ENCODE results near the gene TEX261.
A peak's percentile ranks its signal among the peaks of the same experiment; 100 is the strongest.

TEX261 gene

DNA sequence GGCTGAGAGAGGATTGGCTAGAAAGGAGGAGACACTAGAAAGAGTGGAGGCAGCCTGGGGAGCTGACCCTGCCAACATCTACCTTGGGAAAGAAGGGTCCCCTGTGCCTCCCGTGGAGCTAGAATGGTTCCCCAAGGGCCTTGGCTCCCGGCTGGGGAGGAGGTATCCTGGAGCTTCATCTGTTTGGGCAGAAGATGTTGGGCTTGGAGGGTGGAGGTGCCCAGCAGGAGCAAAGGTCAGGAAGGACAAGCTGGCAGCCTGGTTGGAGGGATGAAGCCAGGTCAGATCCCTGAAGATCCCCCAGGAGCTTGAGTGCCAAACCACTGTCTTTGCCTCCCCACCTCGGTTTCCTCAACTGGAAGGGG lies 56.1 kb downstream of the TEX261 start:
- CTCF ChIA-PET = interaction anchor here (1.0 kb wide), 2 partner anchors 9 to 10 kb away, joined by 3 to 4 read pairs; no protein-coding TSS in a partner anchor
- no peak for DNase-seq (ENCODE audit: extremely low spot score)
- POLR2A ChIA-PET = no interaction called here
- TF ChIP-seq L3MBTL2 (conservative IDR thresholded peaks at IDR 0.05) (no peak), TARDBP (IDR thresholded peaks at IDR 0.05) (no peak), FOXA1 (IDR thresholded peaks at IDR 0.05) (no peak), FOXM1 (IDR thresholded peaks at IDR 0.05; ENCODE audit: borderline replicate concordance) (no peak), CTBP1 (IDR thresholded peaks at IDR 0.05; ENCODE audit: borderline replicate concordance) (no peak), SP1 (IDR thresholded peaks at IDR 0.05) (no peak), HDGF (IDR thresholded peaks at IDR 0.05; ENCODE audit: borderline replicate concordance) (no peak), ZNF384 (IDR thresholded peaks at IDR 0.05) (no peak), FOXK2 (IDR thresholded peaks at IDR 0.05) (no peak), NFRKB (IDR thresholded peaks at IDR 0.05) (no peak), SUZ12 (IDR thresholded peaks at IDR 0.05) (no peak), BHLHE40 (IDR thresholded peaks at IDR 0.05; ENCODE audit: borderline replicate concordance) (no peak), ARNT (IDR thresholded peaks at IDR 0.05) (no peak), ELF4 (IDR thresholded peaks at IDR 0.05) (no peak), LEF1 (IDR thresholded peaks at IDR 0.05; ENCODE audit: borderline replicate concordance) (no peak)
- TF ChIP-seq, protein P1, sequence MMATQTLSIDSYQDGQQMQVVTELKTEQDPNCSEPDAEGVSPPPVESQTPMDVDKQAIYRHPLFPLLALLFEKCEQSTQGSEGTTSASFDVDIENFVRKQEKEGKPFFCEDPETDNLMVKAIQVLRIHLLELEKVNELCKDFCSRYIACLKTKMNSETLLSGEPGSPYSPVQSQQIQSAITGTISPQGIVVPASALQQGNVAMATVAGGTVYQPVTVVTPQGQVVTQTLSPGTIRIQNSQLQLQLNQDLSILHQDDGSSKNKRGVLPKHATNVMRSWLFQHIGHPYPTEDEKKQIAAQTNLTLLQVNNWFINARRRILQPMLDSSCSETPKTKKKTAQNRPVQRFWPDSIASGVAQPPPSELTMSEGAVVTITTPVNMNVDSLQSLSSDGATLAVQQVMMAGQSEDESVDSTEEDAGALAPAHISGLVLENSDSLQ (IDR thresholded peaks at IDR 0.05) = no peak

DNA sequence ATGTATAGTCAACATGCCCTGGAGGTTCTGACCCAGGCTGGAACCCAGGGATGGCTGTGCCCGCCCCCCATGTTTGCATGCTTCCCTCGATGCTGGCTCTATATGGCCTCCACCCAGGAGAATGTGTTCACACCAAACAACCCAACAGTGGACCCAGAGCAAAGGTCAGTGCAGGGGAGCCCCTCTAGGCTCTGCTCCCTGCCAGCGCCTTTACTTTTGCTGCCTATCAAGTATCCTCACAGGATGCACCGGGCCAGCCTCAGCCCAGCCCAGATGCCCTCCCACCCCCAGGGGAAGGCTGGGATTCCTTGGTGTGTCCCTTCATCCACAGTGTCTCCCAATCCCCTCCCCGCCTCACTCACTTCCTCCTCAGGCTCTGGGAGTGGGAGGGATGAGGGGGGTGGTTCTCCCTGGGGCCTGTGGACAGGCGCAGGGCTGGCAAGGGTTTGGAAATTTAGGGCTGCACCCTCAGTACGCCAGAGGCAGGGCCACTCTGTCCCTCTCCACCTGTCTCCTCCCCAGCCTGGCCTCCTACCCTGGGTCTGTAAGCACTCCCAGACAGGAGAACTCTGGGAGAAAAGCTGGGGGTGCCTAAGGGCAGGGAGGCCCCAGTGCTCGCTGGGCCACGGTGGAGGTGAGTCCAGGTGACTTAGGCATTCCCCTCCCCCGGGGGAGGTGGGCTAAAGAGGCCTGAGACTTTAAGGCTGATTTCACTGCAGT lies 56.6 kb downstream of the TEX261 start:
- ChIA-PET CTCF (interaction anchor here (1.0 kb wide), 1 partner anchor 10 kb away, joined by 4 read pairs; no protein-coding TSS in a partner anchor), POLR2A (no interaction called here)
- TF ChIP-seq SP1 (IDR thresholded peaks at IDR 0.05) (no peak), CTBP1 (IDR thresholded peaks at IDR 0.05; ENCODE audit: borderline replicate concordance) (no peak), ZNF384 (IDR thresholded peaks at IDR 0.05) (no peak), L3MBTL2 (conservative IDR thresholded peaks at IDR 0.05) (no peak), TARDBP (IDR thresholded peaks at IDR 0.05) (no peak)
- no peak for DNase-seq (ENCODE audit: extremely low spot score)

DNA sequence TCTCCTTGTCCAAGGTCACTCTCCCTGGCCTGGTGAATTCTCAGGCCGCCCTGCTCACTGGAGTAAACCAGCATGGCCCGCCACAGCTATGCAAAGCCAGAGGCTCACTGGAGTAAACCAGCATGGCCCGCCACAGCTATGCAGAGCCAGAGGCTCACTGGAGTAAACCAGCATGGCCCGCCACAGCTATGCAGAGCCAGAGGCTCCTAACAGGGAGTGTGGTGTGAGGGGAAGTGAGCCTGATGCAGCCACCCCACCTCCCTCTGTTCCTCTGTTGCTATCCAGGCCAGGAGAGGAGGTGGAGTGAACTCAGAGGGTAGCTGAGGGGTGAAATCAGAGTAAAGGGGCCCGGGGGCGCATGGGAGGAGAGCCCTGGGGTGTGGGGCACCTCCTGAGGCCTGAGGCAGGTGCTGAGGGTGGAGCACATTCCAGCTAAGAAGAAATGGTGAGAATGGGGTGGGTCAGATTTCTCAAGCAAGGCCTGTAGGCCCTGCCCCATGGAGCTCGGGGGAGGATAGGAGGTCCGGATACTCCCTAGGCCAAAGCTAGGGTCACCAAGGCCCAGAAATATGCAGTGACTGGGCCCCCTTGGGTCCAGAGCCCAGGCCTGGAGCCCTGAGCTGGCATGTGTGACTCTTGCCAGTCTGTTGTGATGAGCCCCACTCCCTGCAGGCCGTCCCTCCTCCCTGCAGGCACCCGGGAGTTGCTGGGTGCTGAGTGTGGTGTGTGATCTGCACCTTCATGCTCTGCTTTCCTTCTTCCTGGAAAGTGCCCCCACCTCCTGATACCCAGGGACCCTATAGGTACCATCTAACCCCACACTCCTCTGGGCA lies 57.5 kb downstream of the TEX261 start:
- POLR2A ChIA-PET = no interaction called here

DNA sequence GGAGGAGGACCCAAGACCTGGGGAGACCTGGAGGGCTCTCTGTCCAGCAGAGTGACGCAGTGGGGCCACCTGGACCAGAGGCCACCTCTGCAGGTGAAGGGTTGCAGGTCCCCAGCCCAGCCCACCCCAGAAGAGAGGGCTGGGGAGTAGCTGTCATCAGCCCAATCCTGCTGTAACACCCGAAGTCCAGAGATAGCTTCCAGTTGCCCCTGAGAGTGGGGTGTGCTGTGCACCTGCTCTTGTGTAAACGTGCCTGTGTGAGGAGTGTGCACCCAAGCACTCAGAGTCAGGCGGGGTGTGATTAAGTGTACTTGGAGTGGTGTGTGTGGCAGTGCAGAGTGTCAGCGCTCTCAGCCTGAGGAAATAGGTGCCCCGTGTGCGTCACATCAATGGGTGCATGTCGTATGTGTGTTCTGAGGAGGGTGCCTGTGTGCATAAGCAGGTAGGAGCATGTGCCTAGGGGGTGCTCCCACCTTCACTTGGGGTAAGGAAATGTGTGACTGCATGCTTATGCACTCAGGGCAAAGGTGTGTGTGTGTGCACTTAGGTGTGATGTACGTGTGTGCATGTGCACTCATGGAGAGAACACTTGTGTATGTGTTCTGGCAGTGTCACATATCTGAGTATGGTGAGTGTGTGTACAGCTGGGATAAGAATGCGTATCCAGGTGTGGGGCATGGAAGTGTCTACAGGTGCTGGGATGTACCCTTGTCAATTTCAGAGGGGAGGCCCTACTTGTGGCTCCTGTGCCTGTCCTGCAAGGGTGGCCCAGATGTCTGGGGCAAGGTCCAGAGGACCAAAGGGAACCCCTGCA lies 58.3 kb downstream of the TEX261 start:
- 0 out of 2 replicates have a peak, but pooled peaks have one; percentile 11 for TF ChIP-seq TARDBP (IDR thresholded peaks at IDR 0.05)
- no peak for TF ChIP-seq FOXA1 (IDR thresholded peaks at IDR 0.05)
- CTCF ChIA-PET = interaction anchor here (1.2 kb wide), 1 partner anchor 10 kb away, joined by 3 read pairs; no protein-coding TSS in a partner anchor
- POLR2A ChIA-PET = no interaction called here
- DNase-seq (ENCODE audit: extremely low spot score) = no peak

More for the DNA sequence above, 57.5 kb downstream of the TEX261 start:
- no peak for TF ChIP-seq NFRKB (IDR thresholded peaks at IDR 0.05)
- no peak for TF ChIP-seq CTBP1 (IDR thresholded peaks at IDR 0.05; ENCODE audit: borderline replicate concordance)
- no peak for TF ChIP-seq SUZ12 (IDR thresholded peaks at IDR 0.05)
- no peak for TF ChIP-seq L3MBTL2 (conservative IDR thresholded peaks at IDR 0.05)
- no peak for TF ChIP-seq SP1 (IDR thresholded peaks at IDR 0.05)
- TF ChIP-seq FOXM1 (IDR thresholded peaks at IDR 0.05; ENCODE audit: borderline replicate concordance) = no peak
- no peak for TF ChIP-seq FOXA1 (IDR thresholded peaks at IDR 0.05)
- TF ChIP-seq LEF1 (IDR thresholded peaks at IDR 0.05; ENCODE audit: borderline replicate concordance) = no peak
- TF ChIP-seq ELF4 (IDR thresholded peaks at IDR 0.05) = no peak
- no peak for TF ChIP-seq FOXK2 (IDR thresholded peaks at IDR 0.05)
- no peak for TF ChIP-seq BHLHE40 (IDR thresholded peaks at IDR 0.05; ENCODE audit: borderline replicate concordance)
- TF ChIP-seq, protein P1 (IDR thresholded peaks at IDR 0.05) = no peak
- no peak for TF ChIP-seq HDGF (IDR thresholded peaks at IDR 0.05; ENCODE audit: borderline replicate concordance)
- no peak for TF ChIP-seq ZNF384 (IDR thresholded peaks at IDR 0.05)
- no peak for TF ChIP-seq ARNT (IDR thresholded peaks at IDR 0.05)
- no peak for TF ChIP-seq TARDBP (IDR thresholded peaks at IDR 0.05)
- no peak for DNase-seq (ENCODE audit: extremely low spot score)
- CTCF ChIA-PET = interaction anchor here (1.2 kb wide), 1 partner anchor 9 kb away, joined by 3 read pairs; no protein-coding TSS in a partner anchor
